CD14-positive monocyte (primary cell): ENCODE data around the gene NIPBL. TPM values are rescaled to one million over a fixed set of nuclear protein-coding genes. Genes with fewer than 3 reads are reported as not detected.

Experiments
- DNase-seq, 3 donors: peaks; one replicate each; pipeline ENCODE4 v3.0.0-alpha.2; 2011 to 2022
- H2AFZ ChIP-seq: 2 replicates; pipeline ENCODE4 v1.6.0; 2012; ENCODE audit warnings: mild to moderate bottlenecking, low read depth, low read length, inconsistent platforms; ENCODE audit not compliant: insufficient read depth, poor library complexity, severe bottlenecking
- H3K27ac ChIP-seq, 2 donors: 1 replicate in 1 of 2; 2 replicates in 1 of 2; pipeline ENCODE4 v1.5.1; 2012 to 2013; ENCODE audit warnings: low read length in 2 of 2, control low read depth in 1 of 2, inconsistent platforms in 1 of 2, low read depth in 1 of 2, mild to moderate bottlenecking in 1 of 2
- H3K27me3 ChIP-seq, 2 donors: one replicate each; pipeline versions ENCODE4 v1.6.0 to v1.6.1; 2011 to 2013; ENCODE audit warnings: low read length in 2 of 2; ENCODE audit not compliant: control insufficient read depth in 2 of 2, insufficient read depth in 2 of 2
- H3K36me3 ChIP-seq, 2 donors: replicated peaks in 1 of 2; 1 replicate in 1 of 2; 2 replicates in 1 of 2; pipeline versions ENCODE4 v1.5.1 to v1.6.1; 2012 to 2013; ENCODE audit warnings: low read length in 2 of 2, control low read depth in 1 of 2, inconsistent platforms in 1 of 2, mild to moderate bottlenecking in 1 of 2; ENCODE audit not compliant: insufficient read depth in 2 of 2, control insufficient read depth in 1 of 2
- H3K4me1 ChIP-seq, 2 donors: 1 replicate in 1 of 2; 2 replicates in 1 of 2; pipeline versions ENCODE4 v1.5.1 to v1.6.1; 2012 to 2013; ENCODE audit warnings: low read length in 2 of 2, control low read depth in 1 of 2, inconsistent platforms in 1 of 2, mild to moderate bottlenecking in 1 of 2, moderate library complexity in 1 of 2; ENCODE audit not compliant: insufficient read depth in 2 of 2, control insufficient read depth in 1 of 2
- H3K4me2 ChIP-seq: replicated peaks from 2 replicates; pipeline ENCODE3; 2012; ENCODE audit warnings: low read length, moderate library complexity, mild to moderate bottlenecking; ENCODE audit not compliant: poor library complexity, severe bottlenecking; ENCODE audit errors: extremely low read depth
- H3K4me3 ChIP-seq, 3 experiments: fragments of 200-600 bp in 1 of 3; sonication (generic) in 1 of 3; replicated peaks in 1 of 3; 1 replicate in 2 of 3; 2 replicates in 1 of 3; pipeline ENCODE4 v1.5.1; 2011 to 2013; ENCODE audit warnings: low read length in 3 of 3, mild to moderate bottlenecking in 3 of 3, control low read depth in 2 of 3, low read depth in 2 of 3, inconsistent platforms in 1 of 3, moderate library complexity in 1 of 3
- H3K79me2 ChIP-seq: 2 replicates; pipeline ENCODE4 v1.6.0; 2012; ENCODE audit warnings: mild to moderate bottlenecking, control low read depth, inconsistent platforms, low read length, moderate library complexity; ENCODE audit not compliant: insufficient read depth
- H3K9ac ChIP-seq: 2 replicates; pipeline ENCODE4 v1.6.0; 2017; ENCODE audit warnings: low read length, mild to moderate bottlenecking; ENCODE audit not compliant: insufficient read depth, poor library complexity, severe bottlenecking
- H3K9me3 ChIP-seq, 2 donors: replicated peaks in 1 of 2; 1 replicate in 1 of 2; 2 replicates in 1 of 2; pipeline versions ENCODE4 v1.5.1 to v1.6.1; 2012 to 2013; ENCODE audit warnings: low read length in 2 of 2, control low read depth in 1 of 2; ENCODE audit not compliant: control insufficient read depth in 1 of 2, insufficient read depth in 1 of 2
- H4K20me1 ChIP-seq: 2 replicates; pipeline ENCODE4 v1.6.0; 2012; ENCODE audit warnings: mild to moderate bottlenecking, low read length, control low read depth, moderate library complexity; ENCODE audit not compliant: insufficient read depth
- H3K27ac Mint-ChIP-seq, 7 donors: one replicate each; pipeline ENCODE4 v1.8.0; 2020; ENCODE audit warnings: mild to moderate bottlenecking in 7 of 7, mixed read lengths in 7 of 7, moderate library complexity in 6 of 7, inconsistent platforms in 2 of 7
- H3K27me3 Mint-ChIP-seq, 3 donors: one replicate each; pipeline ENCODE4 v1.8.0; 2021 to 2022; ENCODE audit warnings: low read depth in 3 of 3, mild to moderate bottlenecking in 3 of 3, mixed read lengths in 3 of 3, moderate library complexity in 3 of 3, inconsistent platforms in 1 of 3
- H3K36me3 Mint-ChIP-seq, 2 donors: one replicate each; pipeline ENCODE4 v1.8.0; 2020; ENCODE audit warnings: mixed read lengths in 2 of 2, inconsistent platforms in 1 of 2, mild to moderate bottlenecking in 1 of 2
- H3K4me1 Mint-ChIP-seq: one replicate; pipeline ENCODE4 v1.8.0; 2020; ENCODE audit warnings: mild to moderate bottlenecking, mixed read lengths
- H3K4me3 Mint-ChIP-seq, 2 donors: one replicate each; pipeline ENCODE4 v1.8.0; 2020; ENCODE audit warnings: mild to moderate bottlenecking in 2 of 2, mixed read lengths in 2 of 2, moderate library complexity in 1 of 2
- H3K9me3 Mint-ChIP-seq, 7 donors: one replicate each; pipeline ENCODE4 v1.8.0; 2020 to 2022; ENCODE audit warnings: mixed read lengths in 7 of 7, mild to moderate bottlenecking in 6 of 7, moderate library complexity in 6 of 7, inconsistent platforms in 2 of 7
- CTCF ChIP-seq: fragments of 200-600 bp; IDR thresholded peaks from one replicate; pipeline ENCODE4 v1.8.0; 2022; ENCODE audit warnings: antibody characterized with exemption, mild to moderate bottlenecking
- WGBS: methylation state at CpG from one replicate; pipeline ENCODE4 v1.1.5; 2013; ENCODE audit warnings: missing lambda C conversion rate; ENCODE audit not compliant: insufficient coverage; 5-methylcytosine and 5-hydroxymethylcytosine counted together
- intact Hi-C, 2 donors: fragments of 100-400 bp; cut with micrococcal nuclease; formaldehyde crosslinking; loops; one replicate each; pipeline versions ENCODE4 v1.15.0 to v1.15.1; 2023
- polyA plus RNA-seq, 3 donors: library from polyadenylated mRNA; depleted of rRNA in 1 of 3; unstranded in 2 of 3; stranded (reverse) in 1 of 3; fragments of 300-500 nt in 2 of 3; fragments of >200 nt in 1 of 3; fragmentation: Illumina TruSeq in 2 of 3; gene quantifications; 1 replicate in 2 of 3; 2 replicates in 1 of 3; pipeline ENCODE4 v1.2.3, GENCODE V29; 2012 to 2021

Gene NIPBL
- polyA plus RNA-seq, 3 donors: 6.6 to 36.0 (median 16.2) TPM

GRCh38 chr5:36919238-36919637 lies 42.7 kb downstream of the NIPBL start:
- Histone ChIP-seq H3K36me3 (no peaks in the 10 kb centered on the region), H3K27me3 (no peaks in the 10 kb centered on the region), H3K79me2 (peaks cover 87% of the 10 kb centered on the region), H4K20me1 (peaks cover 96% of the 10 kb centered on the region), H3K4me1 (no peaks in the 10 kb centered on the region), H3K9me3 (no peaks in the 10 kb centered on the region), H3K4me2 (no peak overlapping the region), H3K4me3 (no peak overlapping the region), H2AFZ (no peak overlapping the region), H3K27ac (no peak overlapping the region), H3K9ac (no peak overlapping the region)
- peaks cover 0 to 2% (median 0%) of the 10 kb centered on the region in 7 donors for H3K9me3 Mint-ChIP-seq
- no peak for DNase-seq
- H3K4me3 Mint-ChIP-seq: no peak overlapping the region
- no peak for TF ChIP-seq CTCF
- H3K36me3 Mint-ChIP-seq: no peaks in the 10 kb centered on the region
- intact Hi-C loops: no loop called here
- peak overlapping the region in 1 of 7 donors; percentile 27 for H3K27ac Mint-ChIP-seq
- WGBS: no CpG with 5 or more reads among the region's 2 CpGs
- H3K27me3 Mint-ChIP-seq: no peaks in the 10 kb centered on the region
- H3K4me1 Mint-ChIP-seq: peaks cover 22% of the 10 kb centered on the region

- peaks cover 22% of the 10 kb centered on the region for H3K4me1 Mint-ChIP-seq
- no peak for DNase-seq
- H3K4me1 ChIP-seq: no peaks in the 10 kb centered on the region
- H3K9me3 ChIP-seq: no peaks in the 10 kb centered on the region
- H3K79me2 ChIP-seq: peaks cover 87% of the 10 kb centered on the region
- no peak overlapping the region for H3K27ac ChIP-seq
- peak overlapping the region in 1 of 7 donors; percentile 27 for H3K27ac Mint-ChIP-seq
- intact Hi-C loops: no loop called here
- no peak overlapping the region for H3K4me3 ChIP-seq
- H3K36me3 Mint-ChIP-seq: no peaks in the 10 kb centered on the region
- H2AFZ ChIP-seq: no peak overlapping the region
- H3K4me3 Mint-ChIP-seq: no peak overlapping the region
- no peaks in the 10 kb centered on the region for H3K36me3 ChIP-seq
- peaks cover 96% of the 10 kb centered on the region for H4K20me1 ChIP-seq
- no peaks in the 10 kb centered on the region for H3K27me3 ChIP-seq
- H3K27me3 Mint-ChIP-seq: no peaks in the 10 kb centered on the region
- H3K4me2 ChIP-seq: no peak overlapping the region
- no peak overlapping the region for H3K9ac ChIP-seq
- no peak for TF ChIP-seq CTCF
- peaks cover 0 to 2% (median 0%) of the 10 kb centered on the region in 7 donors for H3K9me3 Mint-ChIP-seq
These were observed 43.1 kb downstream of the NIPBL start for GRCh38 chr5:36919650-36920049.
